ENCODE results near the gene CXorf49B.
"Not testable (repeated sequence)": the region's sequence is repeated elsewhere in the genome, so short reads cannot be mapped to it uniquely, and the experiment has no call there.

DNA sequence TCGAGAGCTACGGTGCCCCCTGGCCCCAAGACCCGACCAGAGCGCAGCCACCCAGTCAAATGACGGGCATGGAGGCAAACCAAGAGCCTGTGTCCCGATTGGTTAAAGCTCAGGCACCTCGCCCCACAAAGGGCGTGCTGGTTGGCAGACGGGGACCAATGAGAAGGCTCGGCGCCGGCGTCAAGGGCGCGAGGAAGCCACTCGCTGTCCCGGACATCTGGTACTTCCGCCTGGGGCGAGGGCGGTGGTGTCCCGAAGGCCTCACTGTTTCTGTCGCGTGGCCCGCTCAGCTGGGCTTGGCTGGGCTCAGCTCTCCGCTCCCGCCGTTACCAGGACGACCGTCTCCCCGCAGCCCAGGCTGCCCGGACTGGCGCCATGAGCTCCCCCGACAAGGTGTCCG lies at the start of gene CXorf49B:
- not testable (repeated sequence) for TF ChIP-seq POLR2A (IDR thresholded peaks at IDR 0.05)
- TF ChIP-seq, protein P1, sequence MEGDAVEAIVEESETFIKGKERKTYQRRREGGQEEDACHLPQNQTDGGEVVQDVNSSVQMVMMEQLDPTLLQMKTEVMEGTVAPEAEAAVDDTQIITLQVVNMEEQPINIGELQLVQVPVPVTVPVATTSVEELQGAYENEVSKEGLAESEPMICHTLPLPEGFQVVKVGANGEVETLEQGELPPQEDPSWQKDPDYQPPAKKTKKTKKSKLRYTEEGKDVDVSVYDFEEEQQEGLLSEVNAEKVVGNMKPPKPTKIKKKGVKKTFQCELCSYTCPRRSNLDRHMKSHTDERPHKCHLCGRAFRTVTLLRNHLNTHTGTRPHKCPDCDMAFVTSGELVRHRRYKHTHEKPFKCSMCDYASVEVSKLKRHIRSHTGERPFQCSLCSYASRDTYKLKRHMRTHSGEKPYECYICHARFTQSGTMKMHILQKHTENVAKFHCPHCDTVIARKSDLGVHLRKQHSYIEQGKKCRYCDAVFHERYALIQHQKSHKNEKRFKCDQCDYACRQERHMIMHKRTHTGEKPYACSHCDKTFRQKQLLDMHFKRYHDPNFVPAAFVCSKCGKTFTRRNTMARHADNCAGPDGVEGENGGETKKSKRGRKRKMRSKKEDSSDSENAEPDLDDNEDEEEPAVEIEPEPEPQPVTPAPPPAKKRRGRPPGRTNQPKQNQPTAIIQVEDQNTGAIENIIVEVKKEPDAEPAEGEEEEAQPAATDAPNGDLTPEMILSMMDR (IDR thresholded peaks at IDR 0.05), result not testable (repeated sequence)

All from right lobe of liver (tissue), 4 donors.